K562 (cell line): Measurements from ENCODE around the gene ZDHHC12. TPM values are rescaled to one million over a fixed set of nuclear protein-coding genes. Genes with fewer than 3 reads are reported as not detected.

ENCODE experiments used
- ATAC-seq: fragments of 200-7000 bp; cut with Tn5 transposase; 3 replicates; pipeline ENCODE4 v1.9.1; 2020; ENCODE audit warnings: moderate library complexity
- BruUV-seq: library from RNA; stranded (reverse); fragments of 400-500 nt; replicated peaks from 2 replicates; lab custom pipeline; 2021; lab: Mats Ljungman, UMichigan
- CTCF ChIA-PET: fragments of 300-600 bp; formaldehyde crosslinking; extraction: SDS; loops from one replicate; lab custom pipeline; 2021; ENCODE audit warnings: low intra/inter-chr PET ratio; lab: Yijun Ruan, JAX
- POLR2A ChIA-PET: fragments of 300-600, 350-650 bp; sonication (Branson Sonifier 250); formaldehyde crosslinking; extraction: SDS; loops from one replicate; lab custom pipeline; 2021; ENCODE audit warnings: antibody characterized with exemption, inconsistent platforms; lab: Yijun Ruan, JAX
- DNase-seq, 4 experiments: peaks; one replicate each; pipeline versions ENCODE4 v3.0.0 to v3.0.0-alpha.2; 2011 to 2018; ENCODE audit warnings: low spot score in 3 of 4, mixed read lengths in 3 of 4; ENCODE audit errors: extremely low read depth in 1 of 4
- FAIRE-seq: peaks from 2 replicates; lab custom pipeline; 2011; peaks lifted over from hg19 to GRCh38; lab: Jason Lieb, UNC
- H2AFZ ChIP-seq: 2 replicates; pipeline ENCODE4 v1.6.0; 2011; ENCODE audit warnings: low read depth, low read length, control low read depth, inconsistent platforms
- H3K27ac ChIP-seq: fragments of 200-600 bp; 3 replicates; pipeline ENCODE4 v1.8.0; 2011; ENCODE audit warnings: low read depth, mild to moderate bottlenecking, control low read depth, inconsistent platforms, low read length, moderate library complexity, mixed read lengths; ENCODE audit errors: extremely low read depth
- H3K27me3 ChIP-seq, 2 experiments: fragments of 300-600 bp in 1 of 2; 2 replicates in 1 of 2; 3 replicates in 1 of 2; pipeline versions ENCODE4 v1.6.0 to v1.8.0; 2011; ENCODE audit warnings: inconsistent platforms in 2 of 2, low read length in 2 of 2, mild to moderate bottlenecking in 1 of 2, mixed read lengths in 1 of 2, moderate library complexity in 1 of 2; ENCODE audit not compliant: control insufficient read depth in 2 of 2, insufficient read depth in 2 of 2
- H3K36me3 ChIP-seq: fragments of 300-600 bp; 3 replicates; pipeline ENCODE4 v1.8.0; 2011; ENCODE audit warnings: mild to moderate bottlenecking, low read length, inconsistent platforms; ENCODE audit not compliant: control insufficient read depth, insufficient read depth
- H3K4me1 ChIP-seq, 2 experiments: fragments of 200-600 bp in 1 of 2; replicated peaks in 1 of 2; 2 replicates in 1 of 2; 3 replicates in 1 of 2; pipeline versions ENCODE4 v1.5.1 to v1.8.0; 2011; ENCODE audit warnings: inconsistent platforms in 2 of 2, low read length in 2 of 2, mild to moderate bottlenecking in 1 of 2, mixed read lengths in 1 of 2, moderate library complexity in 1 of 2; ENCODE audit not compliant: control insufficient read depth in 2 of 2, insufficient read depth in 2 of 2
- H3K4me2 ChIP-seq: 2 replicates; pipeline ENCODE4 v1.6.1; 2011; ENCODE audit warnings: low read length, control low read depth, inconsistent platforms, mixed read lengths; ENCODE audit not compliant: insufficient read depth
- H3K4me3 ChIP-seq: fragments of 200-600 bp; sonication (generic), shearing (Covaris generic); 2 replicates; pipeline ENCODE4 v1.5.1; 2016; ENCODE audit warnings: control low read depth, inconsistent platforms
- H3K79me2 ChIP-seq: fragments of 200-600 bp; 3 replicates; pipeline ENCODE4 v1.8.0; 2011; ENCODE audit warnings: low read length, inconsistent platforms; ENCODE audit not compliant: control insufficient read depth, insufficient read depth
- H3K9ac ChIP-seq, 2 experiments: 2 replicates each; pipeline versions ENCODE4 v1.6.0 to v1.6.1; 2011; ENCODE audit warnings: low read depth in 2 of 2, low read length in 2 of 2, control low read depth in 1 of 2, inconsistent platforms in 1 of 2, mild to moderate bottlenecking in 1 of 2, mixed read lengths in 1 of 2; ENCODE audit not compliant: insufficient read depth in 1 of 2
- H3K9me1 ChIP-seq: one replicate; pipeline ENCODE4 v1.6.0; 2011; ENCODE audit warnings: inconsistent platforms, mild to moderate bottlenecking, low read length, moderate library complexity; ENCODE audit not compliant: control insufficient read depth, insufficient read depth
- H3K9me3 ChIP-seq: replicated peaks from 2 replicates; pipeline ENCODE4 v1.5.1; 2011; ENCODE audit warnings: low read depth, low read length, inconsistent platforms; ENCODE audit not compliant: control insufficient read depth, insufficient read depth
- H4K20me1 ChIP-seq: replicated peaks from 2 replicates; pipeline ENCODE4 v1.6.1; 2011; ENCODE audit warnings: low read length, inconsistent platforms, mixed read lengths; ENCODE audit not compliant: control insufficient read depth, insufficient read depth
- ARHGAP35 ChIP-seq: fragments of 450-650 bp; IDR thresholded peaks from 2 replicates; pipeline ENCODE4 v1.6.1; 2018; ENCODE audit not compliant: partially characterized antibody
- ATF1 ChIP-seq, 2 experiments: fragments of 450-650 bp in 1 of 2; IDR thresholded peaks; 2 replicates each; pipeline ENCODE4 v1.6.1; 2016; ENCODE audit warnings: missing compliant biosample characterization in 1 of 2, missing genetic modification characterization in 1 of 2
- CLOCK ChIP-seq: fragments of 250-450 bp; sonication (Bioruptor Pico); IDR thresholded peaks from 2 replicates; pipeline ENCODE4 v1.4.0; 2020; ENCODE audit warnings: mild to moderate bottlenecking, moderate library complexity, borderline replicate concordance
- CTBP1 ChIP-seq: fragments of 450-650 bp; IDR thresholded peaks from 2 replicates; pipeline ENCODE4 v1.6.1; 2016; ENCODE audit warnings: borderline replicate concordance
- FOXA1 ChIP-seq: fragments of 450-650 bp; IDR thresholded peaks from 2 replicates; pipeline ENCODE4 v1.6.1; 2016; ENCODE audit warnings: mild to moderate bottlenecking, borderline replicate concordance
- HMGN3 ChIP-seq: IDR thresholded peaks from 2 replicates; pipeline ENCODE4 v1.6.1; 2011; ENCODE audit warnings: borderline replicate concordance, low read depth, mild to moderate bottlenecking, mixed read lengths, low read length; ENCODE audit not compliant: insufficient read length; ENCODE audit errors: extremely low read depth
- KAT2B ChIP-seq: IDR thresholded peaks from one replicate; pipeline ENCODE4 v1.6.1; 2012; ENCODE audit warnings: low read depth, mild to moderate bottlenecking, control low read depth, inconsistent platforms, low read length, moderate library complexity
- LCOR ChIP-seq: sonication (generic); formaldehyde crosslinking; IDR thresholded peaks from 2 replicates; pipeline ENCODE4 v1.8.0; 2022; ENCODE audit warnings: mild to moderate bottlenecking, missing genetic modification reagents
- MEF2A ChIP-seq: IDR thresholded peaks from 2 replicates; pipeline ENCODE4 v1.6.1; 2011; ENCODE audit warnings: low read depth, mild to moderate bottlenecking, low read length, moderate library complexity; ENCODE audit not compliant: control insufficient read depth
- NFIX ChIP-seq: fragments of 250-450 bp; sonication (Bioruptor Pico); IDR thresholded peaks from 2 replicates; pipeline ENCODE4 v1.4.0; 2020; ENCODE audit warnings: low read depth, mild to moderate bottlenecking, moderate library complexity
- NR3C1 ChIP-seq: sonication (generic); formaldehyde crosslinking; IDR thresholded peaks from 2 replicates; pipeline ENCODE4 v1.8.1; 2022; ENCODE audit warnings: missing genetic modification reagents
- THRB ChIP-seq: fragments of 450-650 bp; formaldehyde crosslinking; conservative IDR thresholded peaks from 2 replicates; pipeline ENCODE4 v1.4.0; 2022; ENCODE audit warnings: mild to moderate bottlenecking, missing genetic modification characterization
- ZNF436 ChIP-seq: fragments of 250-450, 450-650 bp; sonication (Bioruptor Pico); formaldehyde crosslinking; IDR thresholded peaks from 2 replicates; pipeline ENCODE4 v1.7.0; 2020; ENCODE audit warnings: mild to moderate bottlenecking
- ZNF584 ChIP-seq: fragments of 200-800 bp; sonication (Bioruptor generic); IDR thresholded peaks from 2 replicates; pipeline ENCODE4 v1.6.1; 2016; ENCODE audit warnings: low read depth, mild to moderate bottlenecking, missing genetic modification characterization, missing compliant biosample characterization
- WGBS: fragments of 100-300 bp; shearing (Covaris generic); methylation state at CpG from one replicate; pipeline ENCODE4 v1.1.6; 2016; ENCODE audit warnings: low coverage, mixed read lengths; ENCODE audit not compliant: insufficient coverage; ENCODE audit errors: missing lambda C conversion rate; 5-methylcytosine and 5-hydroxymethylcytosine counted together
- in situ Hi-C: fragments of 300-500 bp; cut with MboI; formaldehyde crosslinking; loops from 4 replicates; pipeline ENCODE4 v1.15.0; 2018; ENCODE audit warnings: inconsistent platforms, mixed read lengths
- intact Hi-C: fragments of 100-400 bp; cut with micrococcal nuclease; formaldehyde crosslinking; loops from 2 replicates; pipeline ENCODE4 v1.14.2; 2022
- polyA plus RNA-seq, 8 experiments: library from polyadenylated mRNA; depleted of rRNA in 4 of 8; stranded (reverse) in 5 of 8; unstranded in 3 of 8; fragments of >200 nt; fragmentation: Nextera tagmentation in 2 of 8; fragmentation: Illumina TruSeq in 1 of 8; extraction: Ambion mirVana in 2 of 8; extraction: Trizol in 1 of 8; gene quantifications; 2 replicates each; pipeline versions ENCODE4 v1.2.1 to v1.2.3, GENCODE V29; 2011 to 2014; ENCODE audit warnings: inconsistent platforms in 1 of 8, missing spikeins in 1 of 8
- total RNA-seq, 7 experiments: library from RNA; depleted of rRNA in 6 of 7; stranded (reverse); fragments of >200 nt in 6 of 7; fragmentation: Illumina TruSeq in 2 of 7; extraction: Trizol in 2 of 7; gene quantifications; 2 replicates each; pipeline versions ENCODE4 v1.2.1 to v1.2.3, GENCODE V29; 2011 to 2021; ENCODE audit warnings: low replicate concordance in 1 of 7
- TF ChIP-seq, protein P1 (sequence below): sonication (generic); formaldehyde crosslinking; IDR thresholded peaks from 2 replicates; pipeline ENCODE4 v1.8.0; 2022; ENCODE audit warnings: mild to moderate bottlenecking, missing genetic modification reagents, borderline replicate concordance

The ZDHHC12 gene
- total and polyA plus RNA-seq, 9 of the 15 experiments (the other 6 are each of a cell fraction or from before 2014, with no cell fraction given) = 0.21 to 38.0 (median 13.8) TPM

DNA sequence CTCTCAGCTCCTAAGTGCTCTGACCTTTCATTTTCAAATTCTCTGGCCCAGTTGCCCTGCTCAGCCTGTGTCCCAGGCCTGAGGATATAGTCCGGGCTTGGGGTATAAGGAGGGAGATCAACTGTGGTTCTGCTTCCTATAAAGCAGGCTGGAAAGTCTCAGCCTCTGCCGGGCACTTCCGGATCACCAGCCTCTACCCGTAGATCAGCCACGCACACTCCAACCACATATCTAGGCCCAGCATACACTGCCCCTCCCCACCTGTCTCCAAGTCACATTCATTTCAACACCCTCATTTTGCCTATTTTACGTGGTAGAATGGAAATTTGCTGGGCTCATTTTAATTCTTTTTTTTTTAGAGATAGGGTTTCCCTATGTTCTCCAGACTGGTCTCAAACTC lies 44.7 kb upstream of the ZDHHC12 start (continued):
- TF ChIP-seq KAT2B = no peak
- no peak for TF ChIP-seq NFIX (CRISPR knock-in tag)
- no peak for TF ChIP-seq ARHGAP35
- TF ChIP-seq, all 486 proteins: peak for 6

DNA sequence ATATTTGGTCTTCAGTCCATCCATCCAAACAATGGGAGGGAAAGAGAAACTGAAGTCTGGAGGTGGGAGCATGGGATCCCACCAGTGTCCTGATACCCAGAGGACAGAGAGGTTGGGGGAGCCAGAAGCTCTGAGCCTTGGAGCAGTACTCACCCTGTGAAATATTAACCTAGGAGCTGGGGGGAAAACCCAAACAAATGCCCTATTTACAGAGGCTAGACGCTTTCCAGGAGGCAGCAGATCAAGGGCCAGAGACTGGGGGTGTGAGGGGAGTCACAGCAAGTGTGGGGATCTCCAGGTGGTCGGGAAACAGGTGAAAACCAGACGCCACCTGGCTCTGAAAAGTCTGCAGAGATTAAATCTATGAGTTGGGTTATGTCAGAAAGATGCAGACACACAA lies 41.6 kb upstream of the ZDHHC12 start:
- Histone ChIP-seq H3K9me3 (no peaks in the 10 kb centered on the region), H3K9me1 (peaks cover 3% of the 10 kb centered on the region), H3K4me3 (no peak overlapping the region), H4K20me1 (no peaks in the 10 kb centered on the region), H3K27ac (no peak overlapping the region), H3K79me2 (0 out of 3 replicates have a peak, but pooled peaks cover 9% of the 10 kb centered on the region), H3K9ac (no peak overlapping the region), H3K4me2 (no peak overlapping the region), H2AFZ (no peak overlapping the region), H3K4me1 (peaks cover 13 to 19% of the 10 kb centered on the region in 2 experiments; a peak in 4 of 5 replicates), H3K36me3 (peaks cover 5% of the 10 kb centered on the region; the same call in 1 of the 3 replicates), H3K27me3 (no peaks in the 10 kb centered on the region)
- no TSS peak for BruUV-seq
- DNase-seq (no peak), FAIRE-seq (no peak), ATAC-seq (no peak)
- ChIA-PET CTCF (no interaction called here), POLR2A (interaction anchor here (0.7 to 1.3 kb wide), 4 partner anchors 12 to 37 kb away, joined by 3 read pairs; no protein-coding TSS in a partner anchor)
- 39% methylated on average over 3 of the region's 3 CpGs for WGBS
- in situ Hi-C loops = no loop called here
- intact Hi-C loops = no loop called here
- TF ChIP-seq NR3C1 (CRISPR knock-in tag) (no peak), FOXA1 (no peak), CLOCK (CRISPR knock-in tag) (no peak), ZNF584 (CRISPR knock-in tag) (no peak), MEF2A (no peak), ZNF436 (CRISPR knock-in tag) (no peak), HMGN3 (no peak), CTBP1 (no peak), ATF1 (CRISPR knock-in tag; IDR thresholded peaks at IDR 0.05) (no peak), ATF1 (tag; IDR thresholded peaks at IDR 0.05) (no peak), LCOR (no peak), THRB (no peak)
- TF ChIP-seq, protein P1, sequence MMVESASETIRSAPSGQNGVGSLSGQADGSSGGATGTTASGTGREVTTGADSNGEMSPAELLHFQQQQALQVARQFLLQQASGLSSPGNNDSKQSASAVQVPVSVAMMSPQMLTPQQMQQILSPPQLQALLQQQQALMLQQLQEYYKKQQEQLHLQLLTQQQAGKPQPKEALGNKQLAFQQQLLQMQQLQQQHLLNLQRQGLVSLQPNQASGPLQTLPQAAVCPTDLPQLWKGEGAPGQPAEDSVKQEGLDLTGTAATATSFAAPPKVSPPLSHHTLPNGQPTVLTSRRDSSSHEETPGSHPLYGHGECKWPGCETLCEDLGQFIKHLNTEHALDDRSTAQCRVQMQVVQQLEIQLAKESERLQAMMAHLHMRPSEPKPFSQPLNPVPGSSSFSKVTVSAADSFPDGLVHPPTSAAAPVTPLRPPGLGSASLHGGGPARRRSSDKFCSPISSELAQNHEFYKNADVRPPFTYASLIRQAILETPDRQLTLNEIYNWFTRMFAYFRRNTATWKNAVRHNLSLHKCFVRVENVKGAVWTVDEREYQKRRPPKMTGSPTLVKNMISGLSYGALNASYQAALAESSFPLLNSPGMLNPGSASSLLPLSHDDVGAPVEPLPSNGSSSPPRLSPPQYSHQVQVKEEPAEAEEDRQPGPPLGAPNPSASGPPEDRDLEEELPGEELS (CRISPR knock-in tag) = no peak
